Hematopoietic multipotent progenitor cell treated with erythropoietin and hydrocortisone succinate and interleukin-3 and kit ligand, for 17 days (in vitro differentiated cells): ENCODE data around the gene BRIP1.
"Not testable (repeated sequence)": the region's sequence is repeated elsewhere in the genome, so short reads cannot be mapped to it uniquely, and the experiment has no call there.

Experiments used
- DNase-seq: peaks from one replicate; pipeline ENCODE4 v3.0.0-alpha.2; 2015; ENCODE audit warnings: low spot score

The BRIP1 gene

GRCh38 chr17:61862975-61863800, at the start of gene BRIP1:
Gene BRIP1 (minus strand): TSS chr17:61863528. CDS start chr17:61861539, 1,989 bp downstream.
- DNase-seq: peak; percentile 83

DNA sequence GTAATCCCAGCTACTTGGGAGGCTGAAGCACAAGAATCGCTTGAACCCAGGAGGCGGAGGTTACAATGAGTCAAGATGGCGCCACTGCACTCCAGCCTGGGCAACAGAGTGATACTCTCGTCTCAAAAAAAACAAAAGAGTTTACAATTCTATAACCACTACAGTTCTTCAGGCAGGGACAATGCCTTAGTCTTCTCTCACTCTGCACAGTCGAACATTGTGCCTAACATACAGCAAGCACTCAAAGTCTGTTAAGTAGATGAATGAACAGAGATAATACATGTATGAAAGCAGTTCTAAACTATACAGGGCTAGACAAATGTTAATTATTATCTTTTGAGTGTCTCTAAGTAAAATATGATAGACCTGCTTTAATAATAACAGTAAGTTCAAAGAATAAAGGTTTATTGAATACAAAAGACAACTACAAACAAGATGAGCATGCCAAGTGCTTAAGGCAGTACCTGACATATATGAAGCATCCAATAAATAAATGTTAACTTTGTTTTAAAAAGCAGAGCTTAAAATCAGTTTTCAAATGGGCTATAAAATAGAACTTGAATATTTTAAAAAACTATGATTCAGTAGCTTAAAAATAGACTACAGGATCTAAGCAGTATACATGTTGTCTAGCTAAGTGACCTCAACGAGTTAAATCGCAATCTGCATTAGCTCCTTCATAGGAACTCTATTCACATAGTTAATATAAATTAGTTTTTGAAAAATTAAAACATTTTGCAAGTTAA, 45.1 kb upstream of the BRIP1 start:
- no peak for DNase-seq

GRCh38 chr17:61907361-61907760, 44.0 kb upstream of the BRIP1 start:
- DNase-seq: no peak

DNA sequence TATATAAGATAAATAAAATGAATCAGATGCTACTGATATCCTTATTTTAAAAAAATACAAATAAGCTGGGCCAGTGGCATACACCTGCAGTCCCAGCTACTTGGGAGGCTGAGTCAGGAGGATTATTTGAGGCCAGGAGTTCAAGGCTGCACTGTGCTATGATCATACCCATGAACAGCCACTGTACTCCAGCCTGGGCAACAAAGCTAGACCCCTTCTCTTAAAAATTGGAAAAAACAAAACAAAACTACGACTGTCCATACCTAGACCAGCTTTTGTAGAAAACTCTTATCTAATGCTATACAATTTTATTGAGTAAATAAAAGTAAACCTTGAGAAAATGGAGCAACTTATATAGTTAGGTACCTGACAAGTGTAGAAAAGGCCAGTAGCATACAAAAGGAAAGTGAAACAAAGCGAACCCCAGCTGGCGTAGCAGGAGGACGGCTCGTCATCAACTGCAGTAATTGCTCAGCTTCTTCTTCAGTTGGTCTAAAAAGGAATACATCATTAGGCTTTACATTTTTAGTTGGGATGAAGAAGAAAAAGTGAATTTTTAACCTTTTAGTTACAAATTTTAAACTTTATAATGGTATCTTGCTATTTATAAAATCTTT, 40.9 kb upstream of the BRIP1 start:
- no peak for DNase-seq

- no peak for DNase-seq
These were observed 39.9 kb upstream of the BRIP1 start for GRCh38 chr17:61903251-61903650.

DNA sequence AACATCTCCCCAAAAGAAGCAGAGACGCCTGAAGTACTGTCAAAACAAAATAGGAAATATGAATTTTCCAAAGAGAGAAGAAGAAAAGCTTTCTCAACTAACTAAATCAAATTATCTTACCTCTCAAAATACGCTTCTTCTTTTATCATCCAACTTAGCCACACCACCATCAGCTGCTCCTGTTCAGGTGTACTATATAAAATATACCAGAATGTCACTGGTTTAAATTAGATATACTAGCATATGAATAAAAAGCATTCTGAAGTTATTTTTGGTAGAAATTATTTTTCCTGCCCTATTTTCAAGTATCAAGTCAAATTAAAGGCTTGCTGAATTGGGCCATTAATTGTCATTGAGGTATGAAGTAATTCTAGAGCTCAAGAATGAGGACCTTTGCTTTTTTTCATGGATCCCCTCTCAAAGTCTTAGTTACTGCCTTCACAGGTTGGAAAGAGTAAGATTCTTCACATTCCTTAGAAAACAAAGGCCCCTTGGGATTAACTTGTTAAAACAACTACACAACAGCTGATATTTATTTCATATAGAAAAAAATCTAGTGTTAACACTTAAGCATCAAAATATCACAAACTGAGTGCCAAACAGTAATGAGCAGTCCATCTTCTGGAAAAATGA, 34.3 kb upstream of the BRIP1 start:
- DNase-seq: no peak

DNA sequence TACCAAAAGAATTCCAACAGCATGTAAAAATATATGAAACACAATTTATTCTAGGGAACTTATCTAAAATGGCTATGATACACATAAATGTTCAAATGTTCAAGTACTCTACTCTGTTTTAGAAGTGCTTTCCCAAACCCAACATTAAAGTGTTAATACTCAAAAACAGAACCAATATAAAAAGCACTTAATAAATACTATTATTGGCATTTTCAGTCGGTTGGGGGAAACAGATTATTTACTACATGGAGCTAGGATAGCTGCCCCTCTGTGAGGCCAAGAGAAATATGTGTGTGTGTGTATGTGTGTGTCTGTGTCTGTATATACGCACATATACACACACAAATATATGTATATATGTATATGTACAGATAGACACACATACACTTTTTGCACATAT, 32.1 kb upstream of the BRIP1 start:
- DNase-seq: no peak

DNA sequence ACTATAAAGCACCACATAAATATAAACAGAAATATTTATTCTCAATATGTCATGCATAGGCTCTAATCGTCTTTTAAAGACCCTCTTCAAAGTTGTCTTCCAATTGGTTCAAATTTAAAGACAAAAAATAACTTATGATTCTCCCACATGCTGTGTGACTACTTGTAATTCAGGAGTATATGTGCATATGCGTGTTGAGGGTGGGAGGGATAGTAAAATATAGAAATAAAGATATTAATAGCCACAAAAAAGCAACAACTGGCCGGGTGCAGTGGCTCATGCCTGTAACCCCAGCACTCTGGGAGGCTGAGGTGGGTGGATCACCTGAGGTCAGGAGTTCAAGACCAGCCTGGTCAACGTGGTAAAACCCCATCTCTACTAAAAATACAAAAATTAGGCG, 31.0 kb upstream of the BRIP1 start:
- not testable (repeated sequence) for DNase-seq

- not testable (repeated sequence) for DNase-seq
These were observed 24.4 kb upstream of the BRIP1 start for GRCh38 chr17:61887733-61888132.

DNA sequence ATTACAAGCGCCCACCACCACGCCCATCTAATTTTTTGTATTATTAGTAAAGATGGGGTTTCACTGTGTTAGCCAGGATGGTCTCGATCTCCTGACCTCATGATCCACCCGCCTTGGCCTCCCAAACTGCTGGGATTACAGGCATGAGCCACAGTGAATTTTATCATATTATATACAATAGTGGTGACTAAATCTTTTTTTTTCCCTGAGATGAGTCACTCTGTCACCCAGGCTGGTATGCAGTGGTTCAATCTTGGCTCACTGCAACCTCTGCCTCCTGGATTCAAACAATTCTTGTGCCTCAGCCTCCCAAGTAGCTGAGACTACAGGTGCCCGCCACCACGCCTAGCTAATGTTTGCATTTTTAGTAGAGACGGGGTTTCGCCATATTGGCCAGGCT, 22.5 kb upstream of the BRIP1 start:
- not testable (repeated sequence) for DNase-seq

DNA sequence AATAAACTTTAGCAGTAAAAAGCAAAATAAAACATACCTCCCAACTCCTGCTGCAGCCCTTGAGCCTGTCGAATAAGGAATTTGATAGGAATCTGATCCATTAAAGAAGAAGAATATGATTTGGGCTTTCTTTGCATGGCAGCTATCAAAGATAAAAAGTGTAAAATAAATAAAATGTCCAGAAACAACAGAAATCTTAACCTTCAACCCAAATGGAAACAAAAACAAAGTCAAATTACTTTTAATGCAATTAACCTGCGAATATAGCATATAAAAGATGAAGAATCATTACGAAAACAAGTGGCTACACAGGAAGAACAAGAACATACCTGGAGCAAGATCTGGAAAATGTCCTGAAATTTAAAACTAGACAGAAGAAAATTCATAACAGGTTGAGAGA, 21.5 kb upstream of the BRIP1 start:
- no peak for DNase-seq

DNA sequence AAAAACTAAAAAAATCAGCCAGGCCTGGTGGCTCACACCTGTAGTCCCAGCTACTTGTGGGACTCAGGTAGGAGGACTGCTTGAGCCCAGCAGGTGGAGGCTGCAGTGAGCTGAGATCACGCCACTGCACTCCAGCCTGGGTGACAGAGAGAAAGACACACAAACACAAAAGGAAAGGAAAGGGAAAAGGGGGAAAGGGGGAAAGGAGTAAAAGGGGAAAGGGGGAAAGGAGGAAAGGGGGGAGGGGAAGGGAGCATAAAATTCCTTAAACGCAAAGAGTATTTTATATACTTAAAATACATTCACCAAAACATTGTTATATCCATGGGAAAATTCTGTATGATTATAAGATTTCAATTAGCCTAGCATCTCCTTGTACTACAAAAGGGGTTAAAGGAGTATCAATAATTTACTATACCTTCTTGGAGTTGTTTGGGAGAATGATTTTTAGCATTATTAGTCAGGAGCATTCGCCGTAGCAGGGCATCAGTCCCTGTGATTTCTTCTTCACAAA, 17.3 kb upstream of the BRIP1 start:
- DNase-seq: no peak

- DNase-seq: no peak
These were observed 15.8 kb upstream of the BRIP1 start for GRCh38 chr17:61878984-61879612.

DNA sequence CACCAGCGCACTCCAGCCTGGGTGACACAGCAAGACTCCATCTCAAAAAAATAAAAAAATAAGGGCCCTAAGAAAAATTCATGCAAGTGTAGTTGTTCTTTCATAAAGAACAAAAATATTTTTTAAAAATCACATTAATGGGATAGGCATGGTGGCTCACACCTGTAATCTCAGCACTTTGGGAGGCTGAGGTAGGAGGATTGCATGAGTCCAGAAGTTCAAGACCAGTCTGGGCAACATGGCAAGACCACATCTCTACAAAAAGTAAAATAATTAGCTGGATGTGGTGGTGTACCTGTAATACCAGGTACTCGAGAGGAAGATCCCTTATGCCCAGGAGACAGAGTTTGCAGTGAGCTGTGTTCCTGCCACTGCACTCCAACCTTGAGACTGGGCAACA, 15.2 kb upstream of the BRIP1 start:
- no peak for DNase-seq

DNA sequence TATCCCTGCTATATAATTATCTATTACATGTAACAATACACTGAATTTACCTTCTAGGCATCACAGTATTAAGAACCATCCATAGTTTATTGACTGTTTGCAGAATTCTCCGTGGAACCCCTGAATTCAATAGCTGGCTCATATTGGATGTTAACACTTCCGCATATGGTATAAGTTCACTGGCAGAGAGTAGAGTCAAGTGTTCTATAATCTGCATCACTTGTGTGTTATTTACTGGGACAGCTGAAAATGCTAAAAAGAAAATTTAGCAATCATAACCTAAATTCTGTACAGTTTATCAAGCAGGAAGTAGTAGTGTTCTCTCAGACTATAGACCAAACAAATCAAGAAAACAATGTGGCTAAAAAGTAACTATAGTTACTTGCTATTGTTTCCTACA, 14.5 kb upstream of the BRIP1 start:
- DNase-seq: no peak

DNA sequence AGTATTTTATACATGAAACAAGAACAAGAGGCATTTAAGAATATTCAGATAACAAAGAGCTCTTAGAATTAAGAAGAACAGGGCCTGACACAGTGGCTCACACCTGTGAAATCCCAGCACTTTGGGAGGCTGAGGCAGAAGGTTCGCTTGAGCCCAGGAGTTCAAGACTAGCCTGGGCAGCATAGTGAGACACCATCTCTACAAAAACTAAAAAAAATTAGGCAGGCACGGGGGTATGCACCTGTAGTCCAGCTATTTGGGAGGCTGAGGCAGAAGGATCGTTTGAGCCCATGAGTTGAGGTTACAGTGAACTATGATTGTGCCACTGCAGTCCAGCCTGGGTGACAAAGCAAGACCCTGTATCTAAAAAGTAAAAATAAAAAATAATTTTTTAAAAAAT, 12.5 kb upstream of the BRIP1 start:
- DNase-seq: no peak

GRCh38 chr17:61875285-61875684, 12.0 kb upstream of the BRIP1 start:
- no peak for DNase-seq

- DNase-seq: no peak
These were observed 10.7 kb upstream of the BRIP1 start for GRCh38 chr17:61874075-61874474.

GRCh38 chr17:61872099-61872498, 8.8 kb upstream of the BRIP1 start:
- no peak for DNase-seq

DNA sequence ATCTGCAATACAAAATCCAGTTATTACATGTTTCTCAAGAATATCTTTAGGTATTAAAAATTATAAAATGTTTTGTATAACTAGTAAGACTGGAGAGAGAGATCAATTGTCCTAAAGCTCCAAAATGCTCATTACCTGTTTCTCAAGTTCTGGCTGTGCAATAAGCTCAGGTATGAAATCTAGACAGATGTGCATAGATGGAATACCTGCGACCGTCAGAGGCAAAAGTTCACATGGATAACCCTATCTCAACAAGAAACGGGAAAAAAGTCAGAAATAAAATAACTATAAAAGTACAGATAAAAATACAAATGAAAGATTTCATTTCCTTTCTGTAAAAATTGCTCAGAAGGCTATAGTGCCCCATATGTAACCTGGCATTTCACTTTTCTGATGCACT, 5.8 kb upstream of the BRIP1 start:
- DNase-seq: no peak

GRCh38 chr17:61868074-61868473, 4.7 kb upstream of the BRIP1 start:
- DNase-seq: no peak

DNA sequence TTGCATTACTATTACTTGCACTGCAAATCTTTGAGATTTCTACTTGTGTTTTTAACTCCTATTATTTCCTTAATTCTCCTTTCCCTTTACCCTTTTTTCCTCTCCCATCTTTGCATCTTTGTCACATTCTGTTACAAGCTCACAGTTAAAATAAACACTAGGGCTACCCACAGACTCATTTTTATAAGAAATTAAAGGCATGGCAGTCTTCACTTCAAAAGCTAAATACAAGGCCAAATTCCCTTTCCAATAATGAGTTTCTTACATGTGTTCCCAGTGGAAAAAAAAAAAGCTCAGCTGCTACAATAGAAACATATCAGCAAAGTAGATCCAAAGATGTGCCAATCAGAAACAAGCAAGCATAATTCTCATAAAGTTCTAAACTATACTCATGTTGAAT, 3.7 kb upstream of the BRIP1 start:
- no peak for DNase-seq
